ENCODE results near the gene IQGAP1.
"Not testable (repeated sequence)": the region's sequence is repeated elsewhere in the genome, so short reads cannot be mapped to it uniquely, and the experiment has no call there.

Gene IQGAP1

GRCh38 chr15:90387534-90388461, at the start of gene IQGAP1:
TSS of gene IQGAP1 (plus strand) at chr15:90388242. CDS start at chr15:90388342, 100 bp downstream.
- ChIA-PET POLR2A (interaction anchor here (0.6 to 1.8 kb wide), 9 partner anchors 13 to 142 kb away, joined by 3 to 13 read pairs (median 4); no protein-coding TSS in a partner anchor), CTCF (interaction anchor here (1.2 to 1.9 kb wide), 5 partner anchors 12 to 94 kb away, joined by 4 to 11 read pairs (median 7); partner anchors contain the start of gene ZNF774)
- peak; percentile 65 for DNase-seq (ENCODE audit: low read depth, low spot score)
- H3K4me3 ChIP-seq (ENCODE audit: low read depth, low read length), result peak within 1 kb of the TSS; percentile 86
- TF ChIP-seq CTCF (IDR thresholded peaks at IDR 0.05; ENCODE audit: insufficient read depth, low read length, missing control alignments), result no peak

GRCh38 chr15:90338532-90338931, 49.5 kb upstream of the IQGAP1 start:
- no peak for TF ChIP-seq CTCF (IDR thresholded peaks at IDR 0.05; ENCODE audit: insufficient read depth, low read length, missing control alignments)
- POLR2A ChIA-PET, result no interaction called here
- H3K4me3 ChIP-seq (ENCODE audit: low read depth, low read length), result no peak overlapping the region
- DNase-seq (ENCODE audit: low read depth, low spot score), result no peak
- CTCF ChIA-PET, result interaction anchor here (1.1 to 2.8 kb wide), 2 partner anchors 18 to 19 kb away, joined by 5 to 24 read pairs; no protein-coding TSS in a partner anchor

- no peak for TF ChIP-seq CTCF (IDR thresholded peaks at IDR 0.05; ENCODE audit: insufficient read depth, low read length, missing control alignments)
- no peak for DNase-seq (ENCODE audit: low read depth, low spot score)
- ChIA-PET CTCF (interaction anchor here (0.6 to 1.8 kb wide), 4 partner anchors 47 to 322 kb away, joined by 3 to 4 read pairs (median 4); no protein-coding TSS in a partner anchor), POLR2A (no interaction called here)
- no peak overlapping the region for H3K4me3 ChIP-seq (ENCODE audit: low read depth, low read length)
Measured at GRCh38 chr15:90340345-90340744, 47.7 kb upstream of the IQGAP1 start.

- DNase-seq (ENCODE audit: low read depth, low spot score), result no peak
- TF ChIP-seq CTCF (IDR thresholded peaks at IDR 0.05; ENCODE audit: insufficient read depth, low read length, missing control alignments), result no peak
- POLR2A ChIA-PET, result interaction anchor here (0.6 kb wide), 1 partner anchor 254 kb away, joined by 3 read pairs; no protein-coding TSS in a partner anchor
- no peak overlapping the region for H3K4me3 ChIP-seq (ENCODE audit: low read depth, low read length)
- CTCF ChIA-PET, result interaction anchor here (1.3 to 1.5 kb wide), 4 partner anchors 13 to 138 kb away, joined by 3 to 6 read pairs (median 5); no protein-coding TSS in a partner anchor
Measured at GRCh38 chr15:90343302-90343790, 44.7 kb upstream of the IQGAP1 start.

GRCh38 chr15:90344662-90345061, 43.4 kb upstream of the IQGAP1 start:
- POLR2A ChIA-PET, result no interaction called here
- TF ChIP-seq CTCF (IDR thresholded peaks at IDR 0.05; ENCODE audit: insufficient read depth, low read length, missing control alignments), result no peak
- CTCF ChIA-PET, result interaction anchor here (1.0 to 1.7 kb wide), 4 partner anchors 16 to 137 kb away, joined by 3 to 6 read pairs (median 3); no protein-coding TSS in a partner anchor
- H3K4me3 ChIP-seq (ENCODE audit: low read depth, low read length), result no peak overlapping the region
- DNase-seq (ENCODE audit: low read depth, low spot score), result no peak

GRCh38 chr15:90345857-90346256, 42.2 kb upstream of the IQGAP1 start:
- CTCF ChIA-PET, result interaction anchor here (0.6 to 1.7 kb wide), 4 partner anchors 15 to 137 kb away, joined by 3 to 6 read pairs (median 4); no protein-coding TSS in a partner anchor
- POLR2A ChIA-PET, result no interaction called here
- no peak for TF ChIP-seq CTCF (IDR thresholded peaks at IDR 0.05; ENCODE audit: insufficient read depth, low read length, missing control alignments)
- H3K4me3 ChIP-seq (ENCODE audit: low read depth, low read length), result no peak overlapping the region
- DNase-seq (ENCODE audit: low read depth, low spot score), result no peak

- H3K4me3 ChIP-seq (ENCODE audit: low read depth, low read length); POLR2A ChIA-PET; DNase-seq (ENCODE audit: low read depth, low spot score): not testable (repeated sequence)
- CTCF ChIA-PET, result interaction anchor here (1.0 to 1.9 kb wide), 2 partner anchors 15 to 135 kb away, joined by 3 to 7 read pairs; no protein-coding TSS in a partner anchor
Measured at GRCh38 chr15:90347431-90348065, 40.5 kb upstream of the IQGAP1 start.

All from AG04449 (cell line).